ENCODE measurements around the gene DPH6.

- no peak for TF ChIP-seq POLR2A (IDR thresholded peaks at IDR 0.05)
- no peak for TF ChIP-seq CTCF (IDR thresholded peaks at IDR 0.05)
- no peak for TF ChIP-seq POLR2AphosphoS5 (IDR thresholded peaks at IDR 0.05)
Observed at GRCh38 chr15:35325374-35325941, 220.5 kb downstream of the DPH6 start.
